Upper lobe of left lung (tissue), 6 donors: ENCODE data around the gene LCE3A. TPM values are rescaled to one million over a fixed set of nuclear protein-coding genes. Genes with fewer than 3 reads are reported as not detected.

ENCODE experiments used
- ATAC-seq, 2 donors: fragments of 200-7000 bp; cut with Tn5 transposase; one replicate each; pipeline ENCODE4 v1.9.1; 2022; ENCODE audit warnings: mild to moderate bottlenecking in 2 of 2, moderate library complexity in 2 of 2; ENCODE audit not compliant: low FRiP score in 2 of 2
- DNase-seq, 2 donors: peaks; one replicate each; pipeline ENCODE4 v3.0.0-alpha.2; 2019 to 2020
- H3K27ac ChIP-seq, 4 donors: fragments of 200-600 bp; sonication (generic); one replicate each; pipeline ENCODE4 v1.5.1; 2016 to 2019
- H3K27me3 ChIP-seq, 4 donors: fragments of 200-600 bp; sonication (generic); one replicate each; pipeline ENCODE4 v1.5.1; 2017 to 2019
- H3K36me3 ChIP-seq, 4 donors: fragments of 200-600 bp; sonication (generic); one replicate each; pipeline ENCODE4 v1.5.1; 2016 to 2019
- H3K4me1 ChIP-seq, 4 donors: fragments of 200-600 bp; sonication (generic); one replicate each; pipeline ENCODE4 v1.5.1; 2018 to 2019
- H3K4me3 ChIP-seq, 4 donors: fragments of 200-600 bp; sonication (generic); one replicate each; pipeline ENCODE4 v1.5.1; 2017 to 2019; ENCODE audit warnings: mild to moderate bottlenecking in 2 of 4, moderate library complexity in 1 of 4
- H3K9me3 ChIP-seq, 4 donors: fragments of 200-600 bp; sonication (generic); one replicate each; pipeline ENCODE4 v1.5.1; 2018 to 2019
- EP300 ChIP-seq, 4 donors: sonication (generic); formaldehyde crosslinking; IDR thresholded peaks; one replicate each; pipeline ENCODE4 v1.5.1; 2017; ENCODE audit warnings: antibody characterized with exemption in 4 of 4, control low read depth in 2 of 4
- POLR2A ChIP-seq, 4 donors: fragments of 450-650 bp; IDR thresholded peaks; one replicate each; pipeline ENCODE4 v1.5.1; 2016 to 2017; ENCODE audit warnings: antibody characterized with exemption in 4 of 4, mild to moderate bottlenecking in 2 of 4
- POLR2AphosphoS5 ChIP-seq, 2 donors: sonication (generic); formaldehyde crosslinking; IDR thresholded peaks; one replicate each; pipeline ENCODE4 v1.5.1; 2017; ENCODE audit warnings: antibody characterized with exemption in 2 of 2
- WGBS, 2 donors: methylation state at CpG; one replicate each; pipeline ENCODE4 v1.1.5; 2017 to 2018; 5-methylcytosine and 5-hydroxymethylcytosine counted together
- total RNA-seq, 6 donors: library from RNA; depleted of rRNA in 4 of 6; stranded (reverse); fragments of >200 nt in 4 of 6; gene quantifications; one replicate each; pipeline versions ENCODE4 v1.1.0 to v1.2.1, GENCODE V29; 2016 to 2021
- TF ChIP-seq, protein P1 (sequence below), 6 experiments: fragments of 450-650 bp in 4 of 6; fragments of 200-600 bp in 2 of 6; sonication (generic) in 2 of 6; IDR thresholded peaks; one replicate each; pipeline ENCODE4 v1.5.1; 2016 to 2019; ENCODE audit warnings: antibody characterized with exemption in 6 of 6
- donor health status: DM: no; HTN: no; CAD: no; lungs with moderate emphysema.
- donor health status: DM: no; HTN: yes; CAD: no; lungs with severe emphysema.

The LCE3A gene
- total RNA-seq, 6 donors from 2014 or later: not detected

DNA sequence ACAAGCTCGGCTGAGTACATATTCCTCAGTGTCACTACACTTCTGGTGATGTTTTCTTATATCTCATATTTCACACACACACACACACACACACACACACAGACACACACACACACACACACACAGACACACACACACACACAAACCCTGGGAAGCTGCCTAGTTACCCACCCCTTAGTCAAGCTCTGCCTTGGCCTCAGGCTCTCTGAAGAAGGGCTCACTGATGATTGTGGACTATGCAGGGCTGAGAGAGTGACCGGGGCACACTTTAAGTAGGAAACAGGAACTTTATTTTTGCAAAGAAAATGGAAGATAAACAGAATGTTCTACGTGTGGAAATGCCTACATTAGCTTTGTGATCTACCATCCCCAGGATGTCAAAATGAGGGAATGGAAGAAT, 21.0 kb upstream of the LCE3A start:
- WGBS, 2 donors: 56 to 60% methylated on average over 3 of the region's 3 CpGs
- H3K36me3 ChIP-seq: no peaks in the 10 kb centered on the region
- peaks cover 0 to 3% (median 0%) of the 10 kb centered on the region in 4 donors for H3K9me3 ChIP-seq
- TF ChIP-seq EP300 (IDR thresholded peaks at IDR 0.05) (no peak), POLR2A (IDR thresholded peaks at IDR 0.05) (no peak), POLR2AphosphoS5 (IDR thresholded peaks at IDR 0.05) (no peak)
- TF ChIP-seq, protein P1, sequence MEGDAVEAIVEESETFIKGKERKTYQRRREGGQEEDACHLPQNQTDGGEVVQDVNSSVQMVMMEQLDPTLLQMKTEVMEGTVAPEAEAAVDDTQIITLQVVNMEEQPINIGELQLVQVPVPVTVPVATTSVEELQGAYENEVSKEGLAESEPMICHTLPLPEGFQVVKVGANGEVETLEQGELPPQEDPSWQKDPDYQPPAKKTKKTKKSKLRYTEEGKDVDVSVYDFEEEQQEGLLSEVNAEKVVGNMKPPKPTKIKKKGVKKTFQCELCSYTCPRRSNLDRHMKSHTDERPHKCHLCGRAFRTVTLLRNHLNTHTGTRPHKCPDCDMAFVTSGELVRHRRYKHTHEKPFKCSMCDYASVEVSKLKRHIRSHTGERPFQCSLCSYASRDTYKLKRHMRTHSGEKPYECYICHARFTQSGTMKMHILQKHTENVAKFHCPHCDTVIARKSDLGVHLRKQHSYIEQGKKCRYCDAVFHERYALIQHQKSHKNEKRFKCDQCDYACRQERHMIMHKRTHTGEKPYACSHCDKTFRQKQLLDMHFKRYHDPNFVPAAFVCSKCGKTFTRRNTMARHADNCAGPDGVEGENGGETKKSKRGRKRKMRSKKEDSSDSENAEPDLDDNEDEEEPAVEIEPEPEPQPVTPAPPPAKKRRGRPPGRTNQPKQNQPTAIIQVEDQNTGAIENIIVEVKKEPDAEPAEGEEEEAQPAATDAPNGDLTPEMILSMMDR (IDR thresholded peaks at IDR 0.05): no peak
- ATAC-seq (no peak), DNase-seq (no peak)
- no peaks in the 10 kb centered on the region for H3K27me3 ChIP-seq
- no peak overlapping the region for H3K27ac ChIP-seq
- H3K4me1 ChIP-seq: no peaks in the 10 kb centered on the region
- no peak overlapping the region for H3K4me3 ChIP-seq

DNA sequence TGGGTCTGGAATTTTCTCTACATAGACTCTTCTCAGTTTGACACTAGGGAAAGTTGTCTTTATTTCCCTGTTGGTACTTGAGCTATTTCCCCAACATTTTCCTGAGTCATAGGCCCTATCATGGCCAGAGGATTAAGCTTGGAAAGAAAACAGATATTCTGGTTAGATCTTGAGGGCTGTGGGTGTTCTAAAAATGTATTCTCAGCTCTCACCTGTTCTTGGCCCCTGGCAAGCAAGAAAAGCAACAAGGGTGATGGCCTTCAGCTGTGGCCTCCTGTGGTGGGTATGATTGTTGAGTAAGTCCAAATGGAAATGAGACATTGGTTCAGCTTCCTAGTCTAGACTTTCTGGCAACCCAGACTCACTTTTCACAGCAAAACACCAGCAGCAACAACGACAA, 17.4 kb upstream of the LCE3A start:
- ATAC-seq: no peak
- TF ChIP-seq EP300 (IDR thresholded peaks at IDR 0.05) (no peak), POLR2A (IDR thresholded peaks at IDR 0.05) (no peak), POLR2AphosphoS5 (IDR thresholded peaks at IDR 0.05) (no peak)
- TF ChIP-seq, protein P1 (IDR thresholded peaks at IDR 0.05): no peak
- Histone ChIP-seq H3K27ac (no peak overlapping the region), H3K4me1 (no peaks in the 10 kb centered on the region), H3K9me3 (peaks cover 0 to 5% (median 2%) of the 10 kb centered on the region in 4 donors), H3K4me3 (no peak overlapping the region), H3K27me3 (no peaks in the 10 kb centered on the region), H3K36me3 (no peaks in the 10 kb centered on the region)
- DNase-seq: no peak
- WGBS, 2 donors: 65 to 92% methylated on average over 1 of the region's 1 CpG

DNA sequence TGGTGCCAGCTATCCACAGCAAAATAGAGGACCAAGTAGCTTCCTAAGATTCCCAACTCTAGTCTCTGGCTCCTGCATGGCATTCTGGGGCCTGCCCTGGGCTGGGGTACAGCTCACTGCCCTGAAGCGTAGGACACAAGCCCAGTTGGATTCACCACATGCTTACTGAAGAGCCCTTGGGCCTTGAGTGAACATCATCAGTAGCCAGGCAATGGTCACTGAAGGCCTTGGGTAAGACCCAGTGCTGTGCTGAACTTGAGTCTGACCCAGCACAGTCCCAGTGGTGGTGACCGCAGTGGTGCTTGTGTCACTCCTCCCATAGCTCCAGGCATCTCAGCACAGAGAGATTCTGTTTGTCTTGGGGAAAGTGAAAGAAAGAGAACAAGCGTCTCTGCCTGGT, 7.7 kb upstream of the LCE3A start:
- Histone ChIP-seq H3K36me3 (no peaks in the 10 kb centered on the region), H3K27ac (no peak overlapping the region), H3K9me3 (no peaks in the 10 kb centered on the region), H3K27me3 (no peaks in the 10 kb centered on the region), H3K4me1 (no peaks in the 10 kb centered on the region), H3K4me3 (no peak overlapping the region)
- WGBS, 2 donors: 94 to 95% methylated on average over 3 of the region's 3 CpGs
- TF ChIP-seq POLR2AphosphoS5 (IDR thresholded peaks at IDR 0.05) (no peak), EP300 (IDR thresholded peaks at IDR 0.05) (no peak), POLR2A (IDR thresholded peaks at IDR 0.05) (no peak)
- TF ChIP-seq, protein P1 (IDR thresholded peaks at IDR 0.05): no peak
- no peak for ATAC-seq
- no peak for DNase-seq

DNA sequence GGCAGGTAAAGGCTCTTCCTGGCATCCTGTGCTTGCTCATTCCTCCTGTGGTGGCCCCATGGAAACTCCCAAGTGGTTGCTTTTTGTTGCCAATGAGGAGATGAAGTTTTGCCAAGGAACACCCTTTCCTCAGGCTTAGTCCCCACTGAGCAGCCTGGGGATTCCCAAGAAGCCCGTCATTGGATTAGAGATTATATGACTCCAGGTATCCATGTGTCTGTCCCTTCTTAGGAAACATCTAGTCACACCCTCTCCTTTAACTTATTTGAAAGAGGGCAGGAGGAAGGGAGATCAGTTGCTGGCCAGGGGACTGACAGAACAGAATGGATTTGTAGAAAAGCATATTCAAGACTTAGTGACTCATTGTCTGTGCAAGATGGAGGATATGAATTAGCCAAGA, 3.8 kb upstream of the LCE3A start:
- ATAC-seq: no peak
- Histone ChIP-seq H3K27me3 (no peaks in the 10 kb centered on the region), H3K36me3 (no peaks in the 10 kb centered on the region), H3K4me1 (peaks cover 0 to 6% (median 0%) of the 10 kb centered on the region in 4 donors), H3K27ac (no peak overlapping the region), H3K4me3 (no peak overlapping the region), H3K9me3 (no peaks in the 10 kb centered on the region)
- TF ChIP-seq, protein P1 (IDR thresholded peaks at IDR 0.05): no peak
- TF ChIP-seq POLR2A (IDR thresholded peaks at IDR 0.05): no peak
- no peak for TF ChIP-seq POLR2AphosphoS5 (IDR thresholded peaks at IDR 0.05)
- TF ChIP-seq EP300 (IDR thresholded peaks at IDR 0.05): no peak
- WGBS, 2 donors: 65 to 82% methylated on average over 1 of the region's 1 CpG
- no peak for DNase-seq

DNA sequence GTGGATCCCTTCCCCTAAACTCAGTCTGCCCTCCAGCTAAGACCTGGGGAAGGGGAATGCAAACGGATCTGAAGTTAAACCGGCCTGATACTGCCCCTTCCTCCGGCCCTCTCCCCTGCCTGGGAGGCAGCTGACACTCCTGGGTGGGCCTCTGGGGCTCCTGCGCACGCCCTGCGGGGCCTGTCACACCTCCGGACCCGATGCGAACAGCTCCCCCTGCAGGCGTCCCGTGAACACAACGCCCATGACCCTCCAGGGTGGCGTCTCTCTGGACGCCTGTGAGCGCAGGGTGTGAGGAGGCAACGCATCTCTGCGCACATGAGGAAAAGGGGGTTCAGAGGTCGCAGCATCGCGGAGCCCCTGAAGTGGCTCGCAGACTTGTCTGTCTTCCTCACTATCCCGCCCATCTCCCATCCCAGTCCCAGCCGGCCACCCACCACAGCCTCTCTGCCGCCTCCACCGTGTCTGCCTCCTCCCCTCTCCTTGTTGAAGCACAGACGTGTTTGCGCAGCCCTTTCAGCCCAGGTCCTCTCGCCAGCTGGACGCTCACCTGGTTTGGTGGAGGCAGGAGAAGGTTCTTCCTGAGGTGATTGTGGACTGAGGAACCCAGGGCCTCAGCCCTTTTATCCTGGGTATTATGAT, 421 bp upstream of the LCE3A start:
- H3K4me1 ChIP-seq: peaks cover 0 to 6% (median 0%) of the 10 kb centered on the region in 4 donors
- peaks cover 0 to 17% (median 13%) of the 10 kb centered on the region in 4 donors for H3K9me3 ChIP-seq
- ATAC-seq: peak; percentile 13 to 29
- H3K27me3 ChIP-seq: no peaks in the 10 kb centered on the region
- H3K36me3 ChIP-seq: no peaks in the 10 kb centered on the region
- 18 to 38% methylated on average over 15 to 29 of the region's 29 CpGs for WGBS, 2 donors
- H3K4me3 ChIP-seq: no peak overlapping the region
- no peak for TF ChIP-seq POLR2AphosphoS5 (IDR thresholded peaks at IDR 0.05)
- no peak for TF ChIP-seq EP300 (IDR thresholded peaks at IDR 0.05)
- TF ChIP-seq POLR2A (IDR thresholded peaks at IDR 0.05): no peak
- TF ChIP-seq, protein P1 (IDR thresholded peaks at IDR 0.05): no peak
- peak in 1 of 2 donors; percentile 62 for DNase-seq
- no peak overlapping the region for H3K27ac ChIP-seq
